GM12874 (cell line): ENCODE results near the gene TLR9.

Experiments
- TF ChIP-seq, protein P1 (sequence below): IDR thresholded peaks from 2 replicates; pipeline ENCODE4 v1.5.1; 2011; ENCODE audit warnings: low read depth, mild to moderate bottlenecking, control low read depth, low read length, moderate library complexity; ENCODE audit not compliant: insufficient read depth

The TLR9 gene, protein sequence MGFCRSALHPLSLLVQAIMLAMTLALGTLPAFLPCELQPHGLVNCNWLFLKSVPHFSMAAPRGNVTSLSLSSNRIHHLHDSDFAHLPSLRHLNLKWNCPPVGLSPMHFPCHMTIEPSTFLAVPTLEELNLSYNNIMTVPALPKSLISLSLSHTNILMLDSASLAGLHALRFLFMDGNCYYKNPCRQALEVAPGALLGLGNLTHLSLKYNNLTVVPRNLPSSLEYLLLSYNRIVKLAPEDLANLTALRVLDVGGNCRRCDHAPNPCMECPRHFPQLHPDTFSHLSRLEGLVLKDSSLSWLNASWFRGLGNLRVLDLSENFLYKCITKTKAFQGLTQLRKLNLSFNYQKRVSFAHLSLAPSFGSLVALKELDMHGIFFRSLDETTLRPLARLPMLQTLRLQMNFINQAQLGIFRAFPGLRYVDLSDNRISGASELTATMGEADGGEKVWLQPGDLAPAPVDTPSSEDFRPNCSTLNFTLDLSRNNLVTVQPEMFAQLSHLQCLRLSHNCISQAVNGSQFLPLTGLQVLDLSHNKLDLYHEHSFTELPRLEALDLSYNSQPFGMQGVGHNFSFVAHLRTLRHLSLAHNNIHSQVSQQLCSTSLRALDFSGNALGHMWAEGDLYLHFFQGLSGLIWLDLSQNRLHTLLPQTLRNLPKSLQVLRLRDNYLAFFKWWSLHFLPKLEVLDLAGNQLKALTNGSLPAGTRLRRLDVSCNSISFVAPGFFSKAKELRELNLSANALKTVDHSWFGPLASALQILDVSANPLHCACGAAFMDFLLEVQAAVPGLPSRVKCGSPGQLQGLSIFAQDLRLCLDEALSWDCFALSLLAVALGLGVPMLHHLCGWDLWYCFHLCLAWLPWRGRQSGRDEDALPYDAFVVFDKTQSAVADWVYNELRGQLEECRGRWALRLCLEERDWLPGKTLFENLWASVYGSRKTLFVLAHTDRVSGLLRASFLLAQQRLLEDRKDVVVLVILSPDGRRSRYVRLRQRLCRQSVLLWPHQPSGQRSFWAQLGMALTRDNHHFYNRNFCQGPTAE

DNA sequence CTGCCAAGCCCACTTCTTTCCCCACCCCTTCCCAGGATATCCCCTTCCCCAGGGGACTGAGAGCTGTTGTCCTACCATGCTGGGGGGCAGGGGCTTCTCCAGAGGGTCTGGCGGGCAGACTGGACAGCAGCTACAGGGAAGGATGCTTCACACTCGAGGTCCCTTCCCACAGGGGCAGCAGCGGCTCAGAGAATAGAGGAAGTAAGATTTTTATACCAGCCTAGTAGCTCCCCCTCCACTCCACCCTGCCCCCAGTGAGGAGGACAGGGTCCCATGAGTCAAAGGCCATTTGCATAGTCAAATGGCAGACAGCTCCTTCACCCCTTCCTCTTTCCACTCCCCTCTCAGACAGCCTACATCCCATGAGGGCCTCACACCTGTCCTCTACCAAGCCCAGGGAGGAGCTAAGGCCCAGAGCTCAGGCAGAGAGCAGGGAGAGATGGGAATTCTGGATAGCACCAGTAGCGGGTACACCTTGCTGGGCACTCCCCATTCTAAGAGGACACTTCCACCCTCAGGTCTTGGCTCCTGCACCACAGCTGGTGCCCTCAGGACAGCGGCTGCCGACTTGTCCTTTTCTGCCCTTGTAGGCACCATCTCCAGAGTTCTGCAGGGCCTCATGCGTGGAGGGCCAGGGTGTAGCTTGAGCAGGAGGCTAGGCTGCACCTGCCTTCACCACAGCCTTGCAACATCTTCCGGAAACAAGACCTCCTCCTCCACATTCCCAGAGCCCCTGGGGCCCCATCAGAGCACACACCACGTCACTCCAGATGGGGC is at the start of gene TLR9:
TLR9 (minus strand) TSS at position 194 of the 777 bp plus-strand sequence; CDS start at position 78, 116 bp downstream.
- TF ChIP-seq, protein P1, sequence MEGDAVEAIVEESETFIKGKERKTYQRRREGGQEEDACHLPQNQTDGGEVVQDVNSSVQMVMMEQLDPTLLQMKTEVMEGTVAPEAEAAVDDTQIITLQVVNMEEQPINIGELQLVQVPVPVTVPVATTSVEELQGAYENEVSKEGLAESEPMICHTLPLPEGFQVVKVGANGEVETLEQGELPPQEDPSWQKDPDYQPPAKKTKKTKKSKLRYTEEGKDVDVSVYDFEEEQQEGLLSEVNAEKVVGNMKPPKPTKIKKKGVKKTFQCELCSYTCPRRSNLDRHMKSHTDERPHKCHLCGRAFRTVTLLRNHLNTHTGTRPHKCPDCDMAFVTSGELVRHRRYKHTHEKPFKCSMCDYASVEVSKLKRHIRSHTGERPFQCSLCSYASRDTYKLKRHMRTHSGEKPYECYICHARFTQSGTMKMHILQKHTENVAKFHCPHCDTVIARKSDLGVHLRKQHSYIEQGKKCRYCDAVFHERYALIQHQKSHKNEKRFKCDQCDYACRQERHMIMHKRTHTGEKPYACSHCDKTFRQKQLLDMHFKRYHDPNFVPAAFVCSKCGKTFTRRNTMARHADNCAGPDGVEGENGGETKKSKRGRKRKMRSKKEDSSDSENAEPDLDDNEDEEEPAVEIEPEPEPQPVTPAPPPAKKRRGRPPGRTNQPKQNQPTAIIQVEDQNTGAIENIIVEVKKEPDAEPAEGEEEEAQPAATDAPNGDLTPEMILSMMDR = no peak

DNA sequence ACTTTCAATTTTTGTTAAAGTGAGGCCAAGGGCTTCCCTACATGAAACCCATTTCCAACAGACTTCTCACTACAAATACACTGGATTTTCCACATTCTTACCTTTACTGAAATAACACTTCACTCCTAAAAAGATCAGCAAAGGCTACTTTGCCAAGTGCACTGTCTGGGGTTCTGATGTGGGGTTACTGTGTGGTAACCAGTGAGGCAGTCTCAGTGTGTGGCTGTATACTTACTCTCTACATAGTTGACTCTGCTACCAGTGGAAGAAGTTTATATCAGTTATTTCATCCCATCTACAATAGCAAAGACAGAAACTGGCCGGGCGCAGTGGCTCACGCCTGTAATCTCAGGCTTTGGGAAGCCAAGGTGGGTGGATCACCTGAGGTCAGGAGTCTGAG is 47.4 kb upstream of the TLR9 start:
- TF ChIP-seq, protein P1 = no peak

DNA sequence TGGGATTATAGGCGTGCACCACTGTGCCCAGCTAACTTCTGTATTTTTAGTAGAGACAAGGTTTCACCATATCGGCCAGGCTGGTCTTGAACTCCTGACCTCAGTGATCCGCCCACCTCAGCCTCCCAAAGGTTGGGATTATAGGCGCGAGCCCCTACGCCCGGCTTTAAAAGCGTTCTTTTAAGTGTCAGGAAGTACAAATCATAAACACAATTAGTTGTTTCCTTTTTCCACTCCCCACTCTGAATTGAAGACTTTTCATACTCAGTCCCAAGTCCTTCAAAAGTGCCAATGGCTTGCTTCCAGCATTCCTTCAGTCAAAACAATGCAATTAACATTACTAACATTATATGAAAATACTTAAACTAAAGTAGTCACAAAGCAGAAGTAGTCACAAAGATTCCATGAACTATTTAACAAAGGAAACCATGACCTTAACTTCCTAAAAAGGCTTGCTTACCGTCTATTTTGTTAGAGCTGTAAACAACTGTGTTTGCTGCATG is 44.9 kb upstream of the TLR9 start:
- TF ChIP-seq, protein P1 = no peak

DNA sequence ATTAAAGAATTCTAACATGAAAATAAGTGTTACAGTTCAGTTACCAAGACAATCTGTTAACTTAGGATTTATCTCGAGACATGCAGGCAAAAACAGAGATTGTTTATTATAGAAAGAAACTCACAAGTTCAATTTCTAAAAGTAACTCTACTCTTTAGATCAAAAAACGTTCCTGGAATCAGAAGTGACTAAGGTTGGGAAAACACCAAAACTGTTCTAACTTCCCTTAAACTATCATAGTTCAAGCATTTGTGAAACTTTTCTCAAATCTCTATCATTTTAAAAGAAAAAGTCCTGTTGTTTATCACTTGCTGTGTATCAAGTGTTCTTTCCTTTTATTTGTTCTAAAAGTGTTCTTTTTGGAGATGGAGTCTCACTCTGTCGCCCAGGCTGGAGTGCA is 44.3 kb upstream of the TLR9 start:
- TF ChIP-seq, protein P1 = no peak

DNA sequence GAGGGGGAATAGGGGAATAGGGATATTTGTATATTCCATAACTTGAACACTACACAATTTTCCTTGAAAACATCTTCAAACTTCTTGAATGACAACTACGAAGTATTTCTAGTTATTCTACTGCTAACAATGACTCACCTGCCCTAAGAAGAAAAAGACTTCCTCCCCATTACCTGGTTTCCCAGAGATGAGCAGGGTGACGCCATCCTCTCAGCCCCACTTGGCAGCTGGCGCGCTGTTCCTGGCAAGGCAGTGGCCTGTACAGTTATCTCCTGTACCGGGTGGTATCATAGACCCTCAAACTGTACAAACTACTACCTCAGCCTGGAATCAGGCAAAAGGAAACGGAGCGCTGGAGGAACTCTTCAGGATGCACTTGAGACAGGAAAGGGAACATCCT is 42.6 kb upstream of the TLR9 start:
- TF ChIP-seq, protein P1 = no peak

DNA sequence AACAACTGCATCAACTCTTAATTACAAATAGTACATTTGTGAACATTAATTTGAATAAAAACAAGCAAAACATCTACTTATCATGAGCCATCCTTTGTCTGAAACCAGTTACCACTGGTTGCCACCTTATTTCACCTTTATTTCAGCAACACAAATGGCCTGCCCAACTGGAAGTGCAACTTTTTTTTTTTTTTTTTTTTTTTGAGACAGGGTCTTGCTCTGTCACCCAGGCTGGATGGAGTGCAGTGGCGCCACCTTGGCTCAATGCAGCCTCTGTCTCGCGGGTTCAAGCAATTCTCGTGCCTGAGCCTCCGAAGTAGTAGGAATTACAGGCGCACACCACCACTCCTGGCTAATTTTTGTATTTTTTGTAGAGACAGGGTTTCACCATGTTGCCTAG is 39.9 kb upstream of the TLR9 start:
- TF ChIP-seq, protein P1 = no peak
